ENCODE data around the gene TTC8.

The TTC8 gene

DNA sequence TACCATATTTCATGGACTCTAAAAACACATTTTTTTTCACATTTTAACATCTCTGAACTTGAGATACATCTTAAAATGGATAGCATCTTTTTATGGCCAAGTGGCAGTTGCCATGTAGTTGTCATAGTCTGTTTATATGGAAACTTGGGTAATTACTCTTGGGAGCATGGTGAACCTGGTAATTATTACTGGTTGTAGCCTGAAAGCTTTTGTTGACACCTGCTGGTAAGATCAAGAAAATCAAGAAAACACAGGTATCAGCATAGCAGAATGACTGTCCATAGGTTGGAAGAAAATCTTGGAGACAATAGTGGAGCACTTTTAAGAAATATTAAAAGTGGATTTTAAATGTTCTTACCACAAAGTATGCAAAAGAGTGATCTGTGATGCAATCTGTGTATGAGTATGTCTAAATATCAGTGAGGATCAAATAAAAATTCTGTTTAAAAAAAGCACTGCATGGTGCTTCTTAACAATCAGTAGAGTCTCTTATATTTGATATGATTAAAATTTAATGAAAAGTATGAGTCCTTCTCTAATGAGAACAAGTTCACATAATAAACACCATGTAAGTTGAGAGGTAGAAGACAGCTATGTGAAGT, 44.2 kb downstream of the TTC8 start:
- no peak for DNase-seq (ENCODE audit: low spot score)

DNA sequence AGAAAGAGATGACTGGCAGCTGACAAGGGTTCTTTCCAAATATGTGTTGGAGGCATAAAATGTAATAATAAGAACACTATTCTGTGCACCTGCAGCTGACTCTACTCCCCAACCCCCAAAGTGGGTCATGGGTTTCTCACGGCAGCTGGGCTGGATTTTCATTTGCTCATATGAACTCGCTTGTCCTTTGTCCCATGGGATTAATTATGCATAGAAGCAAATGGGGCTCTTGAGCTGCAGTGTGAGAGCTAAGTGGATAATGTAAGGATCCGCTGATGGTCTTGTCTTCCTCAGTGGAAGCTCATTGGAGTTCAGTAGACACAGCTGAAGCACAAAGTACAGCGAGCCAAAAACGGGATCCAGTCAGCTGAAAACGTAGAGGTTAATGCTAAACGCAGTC, 46.3 kb downstream of the TTC8 start:
- DNase-seq (ENCODE audit: low spot score): no peak

DNA sequence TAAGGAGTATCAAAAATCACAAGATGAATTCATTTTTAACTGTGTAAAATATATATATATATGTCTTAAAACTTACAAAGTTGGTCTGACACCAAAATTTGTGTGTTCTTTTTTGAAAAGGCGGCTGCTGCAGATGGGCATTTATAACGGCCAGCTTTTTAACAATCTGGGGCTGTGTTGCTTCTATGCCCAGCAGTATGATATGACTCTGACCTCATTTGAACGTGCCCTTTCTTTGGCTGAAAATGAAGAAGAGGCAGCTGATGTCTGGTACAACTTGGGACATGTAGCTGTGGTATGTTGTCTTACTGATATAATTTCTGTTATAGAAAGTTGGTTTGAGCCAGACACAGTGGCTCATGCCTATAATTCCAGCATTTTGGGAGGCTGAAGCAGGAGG, 47.0 kb downstream of the TTC8 start:
- DNase-seq (ENCODE audit: low spot score): peak; percentile 47

DNA sequence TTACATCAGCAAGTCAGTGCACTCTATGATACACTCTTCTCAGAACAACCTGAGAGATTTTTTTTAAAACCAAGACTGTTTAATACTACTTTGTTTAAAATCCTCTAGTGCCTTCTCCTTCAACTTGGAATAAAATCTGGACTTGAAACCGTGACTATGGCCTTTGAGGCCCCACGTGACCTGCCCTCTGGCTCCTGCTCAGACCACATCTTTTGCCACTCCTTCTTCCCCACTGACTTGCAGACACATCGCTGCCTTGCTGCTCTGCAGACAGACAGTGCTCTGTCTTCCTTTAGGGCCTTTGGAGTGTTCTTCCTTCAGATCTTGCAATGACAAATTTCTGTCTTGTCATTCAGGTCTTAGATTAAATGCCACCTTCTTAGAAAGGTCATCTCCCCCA, 48.5 kb downstream of the TTC8 start:
- no peak for DNase-seq (ENCODE audit: low spot score)

DNA sequence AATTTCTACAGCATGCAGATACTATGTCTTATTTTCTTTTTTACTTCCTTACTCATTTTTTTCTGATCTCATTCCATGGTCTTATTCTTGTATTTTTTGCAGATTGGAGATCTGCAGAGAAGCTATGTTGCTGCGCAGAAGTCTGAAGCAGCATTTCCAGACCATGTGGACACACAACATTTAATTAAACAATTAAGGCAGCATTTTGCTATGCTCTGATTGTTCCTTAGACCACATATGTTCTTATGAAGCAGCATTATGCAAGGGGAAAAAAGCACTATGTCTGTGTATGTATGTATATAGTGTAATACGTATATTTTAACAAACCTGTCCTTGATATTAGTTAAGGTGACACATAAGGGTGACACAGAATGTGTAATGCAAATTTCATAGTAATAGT, 52.7 kb downstream of the TTC8 start:
- DNase-seq (ENCODE audit: low spot score): no peak

DNA sequence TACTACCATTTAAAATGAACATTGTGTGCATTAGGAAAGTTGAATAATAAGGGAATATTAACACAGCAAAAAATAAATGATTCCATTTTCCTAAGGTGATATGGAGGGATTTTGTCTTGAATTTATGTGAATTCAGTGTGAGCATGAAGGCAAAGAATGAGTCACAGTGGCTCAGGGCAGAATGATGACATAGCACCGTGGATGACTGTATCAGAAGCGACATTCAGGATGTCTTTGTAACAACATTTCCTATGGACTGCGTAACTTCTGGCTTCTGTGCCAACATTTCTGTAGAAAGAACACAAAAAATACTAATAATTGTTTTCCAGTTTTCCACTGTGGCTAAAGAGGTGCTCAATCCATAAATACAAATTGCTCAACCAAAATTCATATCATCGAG, 54.6 kb downstream of the TTC8 start:
- no peak for DNase-seq (ENCODE audit: low spot score)

DNA sequence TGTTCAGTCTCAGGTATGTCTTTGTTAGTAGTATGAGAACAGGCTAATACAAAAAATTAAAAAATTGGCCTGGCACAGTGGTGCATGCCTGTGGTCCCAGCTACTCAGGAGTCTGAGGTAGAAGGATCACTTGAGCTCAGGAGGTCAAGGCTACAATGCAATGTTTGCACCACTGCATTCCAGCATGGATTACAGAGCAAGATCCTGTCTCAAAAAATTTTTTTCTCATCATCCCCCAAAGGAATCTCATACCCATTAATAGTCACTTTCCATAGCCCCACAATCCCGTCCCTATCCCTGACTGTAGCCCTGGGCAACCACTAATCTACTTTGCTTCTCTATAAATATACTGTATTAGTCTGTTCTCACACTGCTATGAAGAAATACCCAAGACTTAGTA, 57.8 kb downstream of the TTC8 start:
- DNase-seq (ENCODE audit: low spot score): no peak

DNA sequence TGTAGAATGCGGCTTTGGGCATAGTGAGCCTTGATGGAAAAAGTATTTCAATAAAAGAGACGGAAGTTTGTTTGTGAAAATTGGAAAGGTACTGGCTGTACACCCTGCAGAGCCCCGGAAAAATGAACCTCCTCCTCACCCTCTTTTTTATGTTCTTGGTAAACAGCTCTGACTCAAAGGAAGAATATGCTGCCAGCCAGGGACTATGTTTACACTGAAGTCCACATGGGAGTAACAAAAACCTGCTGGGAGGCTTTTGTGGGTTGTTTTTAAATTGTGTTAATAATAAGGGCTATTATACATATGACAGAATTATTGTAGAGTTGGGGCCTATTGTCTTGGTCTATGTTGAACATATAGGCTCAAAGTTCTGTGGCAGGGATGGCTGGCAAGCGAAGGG, 70.7 kb downstream of the TTC8 start:
- no peak for DNase-seq (ENCODE audit: low spot score)

DNA sequence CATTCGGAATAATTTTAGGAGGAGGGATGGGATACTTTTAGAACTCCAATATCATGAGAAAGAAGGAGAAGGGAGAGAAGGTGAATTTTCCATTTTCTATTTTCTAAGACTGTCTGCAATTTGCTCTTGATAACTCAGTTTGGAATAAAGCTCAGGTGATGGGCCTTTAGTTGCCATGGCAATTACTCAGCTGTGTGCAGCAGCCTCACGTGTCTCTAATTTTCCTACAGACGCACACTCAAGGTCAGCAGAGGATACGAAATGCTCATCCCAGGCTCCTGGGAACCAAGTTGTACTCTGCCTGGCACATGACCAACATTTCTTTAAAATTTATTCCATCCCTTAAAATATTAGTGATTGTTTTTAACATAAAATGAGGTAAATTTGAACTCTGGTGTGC, 76.7 kb downstream of the TTC8 start:
- DNase-seq (ENCODE audit: low spot score): no peak

DNA sequence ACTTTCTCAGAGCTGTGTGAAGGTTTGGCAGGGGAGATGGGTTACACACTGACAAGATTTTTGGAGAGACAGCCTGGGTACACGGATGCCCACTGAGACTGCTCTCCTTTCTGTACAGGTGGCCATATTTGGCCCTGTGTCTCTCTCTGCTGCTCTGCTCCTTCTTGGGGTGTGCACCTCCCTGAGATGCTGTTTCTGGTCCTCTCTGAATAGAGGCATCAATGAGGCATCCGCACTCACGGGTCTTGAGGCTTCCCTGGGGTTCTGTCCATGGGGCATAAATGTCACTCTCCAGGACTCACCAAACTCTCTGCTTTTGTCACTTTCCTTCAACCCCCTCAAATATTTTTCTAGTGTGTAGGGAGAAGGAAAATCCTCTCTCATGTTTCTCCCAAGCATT, 77.5 kb downstream of the TTC8 start:
- DNase-seq (ENCODE audit: low spot score): no peak

DNA sequence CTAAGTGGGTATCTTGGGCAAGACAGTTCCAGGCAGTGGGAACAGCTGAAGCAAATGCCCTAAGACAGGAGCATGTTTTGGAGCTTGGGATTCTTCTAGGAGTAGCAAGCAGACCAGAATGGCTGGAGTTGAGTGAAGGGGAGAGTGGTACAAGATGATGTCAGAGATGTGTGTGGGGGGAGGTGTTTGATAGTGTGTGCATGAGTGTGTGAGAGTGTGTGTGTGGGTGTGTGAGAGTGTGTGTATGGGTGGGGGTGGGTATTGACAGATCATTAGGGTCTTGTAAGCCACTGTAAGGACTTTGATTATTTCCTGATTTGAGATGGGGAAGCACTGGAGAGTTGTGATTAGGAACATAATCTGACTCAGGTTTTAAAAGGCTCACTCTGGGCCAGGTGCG, 78.4 kb downstream of the TTC8 start:
- DNase-seq (ENCODE audit: low spot score): no peak

DNA sequence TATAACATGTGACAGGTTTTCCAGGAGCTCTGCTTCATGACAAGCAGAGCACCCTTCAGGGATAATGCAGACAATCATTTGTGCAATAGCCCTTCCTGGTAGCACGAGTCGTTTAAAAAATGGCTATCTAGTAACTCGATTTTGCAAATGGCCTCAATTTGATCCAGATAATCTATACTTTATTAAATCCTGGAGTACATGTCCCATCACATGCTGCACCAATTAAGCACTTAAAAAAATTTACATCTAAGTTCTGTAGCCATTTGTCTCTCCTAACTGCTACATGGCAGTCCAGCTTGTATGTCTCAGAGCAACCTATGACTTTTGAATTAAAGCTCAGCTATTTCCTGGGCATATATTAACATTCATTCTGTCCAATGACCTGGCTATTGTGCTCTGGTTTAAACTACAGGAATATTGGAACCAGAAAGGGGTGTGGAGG, 79.8 kb downstream of the TTC8 start:
- no peak for DNase-seq (ENCODE audit: low spot score)

DNA sequence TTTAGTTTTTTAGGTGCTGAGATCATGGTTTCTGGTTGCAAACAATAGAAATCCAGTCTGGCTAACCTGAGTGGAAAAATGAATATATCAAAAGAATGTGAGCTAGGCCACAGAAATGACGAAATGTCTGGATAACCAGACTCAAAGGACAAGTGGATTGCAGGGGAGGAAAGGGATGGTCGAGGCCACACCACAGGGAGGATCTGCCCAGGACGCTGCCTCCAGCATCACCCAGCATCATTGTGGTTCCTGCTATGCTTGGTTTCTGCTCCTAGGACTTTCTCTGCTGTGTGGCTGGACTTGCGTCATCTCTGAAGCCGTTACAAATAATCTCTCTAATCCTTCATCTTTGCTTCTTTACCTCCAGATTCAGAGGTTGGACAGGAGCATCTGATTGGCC, 80.4 kb downstream of the TTC8 start:
- no peak for DNase-seq (ENCODE audit: low spot score)

DNA sequence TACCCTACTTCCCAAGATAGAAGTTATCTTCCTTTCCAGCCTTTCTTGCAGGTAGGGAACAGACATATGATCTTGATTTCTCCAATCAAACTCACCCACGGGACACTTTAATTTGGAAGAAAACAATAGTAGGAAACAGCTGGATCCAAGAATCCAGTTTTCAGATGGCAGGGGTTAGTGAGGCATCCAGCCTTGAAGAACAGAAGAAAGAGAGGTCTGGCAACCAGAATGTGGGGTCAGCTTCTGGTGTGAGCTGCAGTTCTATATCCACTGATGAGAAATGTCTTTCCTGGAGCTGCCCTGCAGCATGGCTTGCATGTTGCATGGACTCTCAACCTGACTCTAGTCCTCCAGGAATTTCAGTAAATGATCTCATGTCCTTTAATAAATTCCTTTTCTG, 83.8 kb downstream of the TTC8 start:
- DNase-seq (ENCODE audit: low spot score): no peak

DNA sequence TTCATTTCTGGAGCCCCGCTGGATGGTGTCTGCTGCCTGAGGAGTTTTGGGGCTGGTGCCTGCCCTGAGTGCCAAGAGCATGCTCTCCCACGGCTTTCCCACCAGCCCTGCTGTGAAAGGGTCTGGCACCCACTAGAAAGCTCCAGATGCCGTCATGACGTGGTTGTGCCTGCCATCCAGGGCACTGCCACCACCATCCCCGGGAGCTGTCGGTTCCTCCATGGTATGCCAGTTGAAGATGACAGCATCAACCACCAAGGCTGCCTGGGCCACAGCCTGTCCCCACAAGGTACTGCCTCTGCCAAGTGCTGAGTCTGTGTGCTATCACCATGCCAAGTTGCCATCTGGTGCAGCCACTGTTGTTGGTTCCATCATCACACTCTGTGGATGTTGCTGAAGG, 85.9 kb downstream of the TTC8 start:
- DNase-seq (ENCODE audit: low spot score): peak; percentile 62

DNA sequence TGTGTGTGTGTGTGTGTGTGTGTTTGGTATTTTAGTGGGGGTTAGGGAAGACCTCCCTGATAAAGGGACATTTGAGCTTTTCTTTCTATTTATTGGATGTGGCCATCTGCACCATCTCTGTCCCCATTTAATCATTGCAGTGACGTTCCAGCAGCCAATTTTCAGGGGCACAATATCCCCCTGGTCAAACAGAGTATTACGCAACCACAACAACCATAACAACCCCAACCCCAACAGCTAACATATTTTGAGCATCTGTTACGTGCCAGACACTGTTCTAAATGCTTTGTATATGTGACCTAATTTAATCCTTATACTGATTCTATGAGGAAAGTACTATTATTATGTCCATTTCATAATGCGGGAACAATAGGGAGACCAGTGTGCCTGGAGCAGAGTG, 87.4 kb downstream of the TTC8 start:
- DNase-seq (ENCODE audit: low spot score): no peak

DNA sequence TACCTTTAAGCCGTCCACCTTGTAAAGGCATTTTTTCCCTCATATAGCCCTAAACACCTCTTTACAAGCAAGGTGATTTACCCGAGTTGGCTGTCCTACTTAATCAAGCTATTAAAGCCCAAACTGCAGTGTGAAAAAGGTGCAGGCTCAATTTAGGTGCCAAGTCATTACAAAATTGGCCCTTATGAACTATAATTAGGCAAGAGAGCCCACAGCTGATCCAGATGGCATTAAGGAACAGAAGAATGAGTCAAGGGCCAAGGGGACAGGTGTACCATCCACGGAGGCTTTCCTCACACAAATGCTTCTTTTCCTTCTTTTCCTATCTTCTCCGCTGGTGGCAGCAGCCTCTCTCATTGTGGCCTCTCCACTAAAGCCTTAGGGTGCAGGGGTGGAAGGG, 90.5 kb downstream of the TTC8 start:
- no peak for DNase-seq (ENCODE audit: low spot score)

DNA sequence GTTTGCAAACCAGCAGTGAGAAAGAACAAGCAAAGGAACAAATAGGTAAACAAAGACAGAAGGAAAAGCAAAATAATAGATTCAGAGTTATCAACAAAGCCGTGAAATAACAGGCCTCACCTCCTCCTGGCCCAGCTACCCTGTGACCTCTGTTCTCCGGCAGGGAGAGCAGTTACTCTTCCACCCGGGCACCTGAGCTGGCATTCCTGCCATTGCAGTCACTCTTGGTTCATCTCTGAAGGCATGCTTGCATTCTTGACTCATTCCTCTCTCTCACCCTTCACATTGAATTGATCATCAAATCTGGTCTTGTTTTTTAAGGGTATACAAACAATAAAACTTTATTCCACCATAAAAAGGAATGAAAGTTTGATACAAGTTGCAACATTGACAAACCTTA, 95.1 kb downstream of the TTC8 start:
- DNase-seq (ENCODE audit: low spot score): no peak

Measured in Ammon's horn (tissue), 1 donor.